Stimulated activated CD4-positive, alpha-beta T cell treated with anti-CD3 and anti-CD28 coated beads, Interleukin-15, amount 100 ng/mL, for 24 hours (primary cell): ENCODE measurements around the gene FARS2.
"Not testable (repeated sequence)": the region's sequence is repeated elsewhere in the genome, so short reads cannot be mapped to it uniquely, and the experiment has no call there.

Experiments used
- DNase-seq: peaks from one replicate; pipeline ENCODE4 v3.0.0-alpha.2; 2020

Gene FARS2

DNA sequence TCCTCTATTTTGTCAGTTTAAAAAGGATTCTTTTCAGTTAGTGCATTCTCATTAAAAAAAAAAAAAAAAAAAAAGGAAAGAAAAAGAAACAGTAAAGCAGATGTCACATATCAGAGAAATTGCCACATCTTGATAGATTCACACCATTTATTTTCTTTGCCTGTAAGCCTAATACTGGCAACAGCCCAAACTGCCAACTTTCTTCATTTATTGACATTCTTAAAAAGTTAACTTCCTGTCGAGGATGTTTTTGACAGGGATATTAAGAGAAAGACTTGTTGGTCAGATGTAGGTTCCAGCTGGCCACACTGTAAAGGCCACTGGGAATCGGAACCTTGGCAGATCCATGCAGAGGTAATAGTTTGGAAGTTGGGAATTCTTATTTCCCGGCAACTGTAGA, 412.8 kb downstream of the FARS2 start:
- no peak for DNase-seq

DNA sequence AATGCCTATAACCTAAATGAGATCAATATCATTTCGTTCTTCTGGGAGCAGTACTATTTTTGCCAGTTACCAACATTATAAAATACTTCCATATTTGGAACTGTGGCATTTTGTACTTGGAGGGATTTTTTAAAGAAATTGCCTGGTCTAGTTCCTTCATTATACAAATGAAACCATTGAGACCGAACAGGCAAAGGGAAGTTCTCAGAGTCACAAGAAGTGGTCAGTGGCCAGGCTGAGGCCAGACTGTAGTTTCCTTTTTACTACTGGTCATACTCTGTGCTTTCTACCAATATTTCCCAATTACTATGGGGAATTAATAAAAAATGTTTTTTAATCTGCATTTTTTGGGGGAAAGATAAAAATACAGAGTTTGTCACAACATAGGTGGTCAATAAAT, 413.4 kb downstream of the FARS2 start:
- no peak for DNase-seq

DNA sequence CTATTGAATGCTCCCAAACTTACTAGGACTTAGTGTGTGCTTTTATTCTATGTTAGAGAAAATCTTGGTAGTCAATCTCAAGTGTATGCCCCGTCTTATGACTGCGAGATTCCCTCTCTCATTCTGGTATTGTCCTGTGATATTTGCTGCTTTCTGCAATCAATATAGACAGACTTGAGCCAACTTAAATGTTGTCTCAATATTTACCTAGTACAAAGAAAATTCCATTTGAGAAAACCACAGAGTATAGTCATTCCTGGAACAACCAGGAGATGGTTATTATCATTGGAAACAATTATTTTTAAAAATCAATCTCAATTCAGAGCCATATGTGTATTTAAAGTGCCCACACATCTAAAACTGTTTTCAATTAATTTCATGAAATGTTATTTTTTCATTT, 415.4 kb downstream of the FARS2 start:
- no peak for DNase-seq

DNA sequence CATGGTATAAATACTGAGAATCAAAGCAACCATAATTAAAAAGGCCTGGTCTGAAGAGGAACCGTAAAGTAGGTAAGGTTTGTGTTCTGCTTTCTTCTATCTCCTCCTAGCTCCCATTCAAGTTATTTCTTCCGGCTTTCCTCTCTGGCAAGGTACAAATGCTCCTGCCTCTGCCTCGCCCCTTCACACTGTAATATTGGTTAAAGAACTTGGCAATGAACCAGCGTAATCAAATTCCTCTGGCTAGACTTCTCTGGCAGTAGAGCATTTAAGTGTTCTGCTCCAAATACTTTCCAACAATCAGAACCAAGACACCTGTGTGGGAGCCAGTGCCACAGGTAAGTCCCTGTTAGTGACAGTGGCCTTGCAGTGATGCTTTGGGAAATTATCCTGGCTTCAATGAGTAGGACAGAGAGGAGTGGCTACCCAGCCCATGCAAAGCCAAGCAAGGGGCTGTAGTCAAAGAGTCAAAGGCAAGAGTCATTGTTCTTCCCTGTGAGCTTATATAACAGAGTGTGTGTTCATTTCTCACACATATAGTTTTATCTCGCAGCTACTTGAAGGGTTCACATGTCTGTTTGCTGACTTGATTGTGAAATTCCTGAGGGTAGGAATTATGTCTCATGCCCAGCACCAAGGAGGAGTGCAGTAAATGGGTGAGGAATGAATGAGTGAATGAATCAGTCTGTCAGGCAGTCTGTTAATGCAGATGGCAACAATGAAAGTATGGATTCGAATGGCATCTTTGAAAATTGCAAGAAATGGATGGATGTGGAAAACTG, 416.1 kb downstream of the FARS2 start:
- no peak for DNase-seq

DNA sequence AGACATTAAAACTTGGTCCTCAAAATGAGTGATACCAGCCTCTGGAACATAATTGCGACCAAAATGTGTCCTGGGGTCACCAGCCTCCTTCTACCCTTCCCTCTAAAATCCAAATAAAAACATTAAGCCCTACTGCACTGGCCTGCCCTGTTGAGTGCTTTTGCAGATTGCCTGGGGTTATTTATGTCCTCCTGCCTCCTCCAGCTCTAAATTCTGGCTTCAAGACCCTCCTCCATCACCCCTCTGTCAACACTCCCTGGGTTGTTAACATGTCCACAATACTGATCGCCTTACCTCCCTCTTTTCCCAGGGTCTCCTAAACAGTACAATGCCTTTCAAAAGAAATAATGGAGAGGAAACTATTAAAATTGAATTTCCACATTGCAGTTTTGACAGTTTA, 418.0 kb downstream of the FARS2 start:
- DNase-seq: no peak

DNA sequence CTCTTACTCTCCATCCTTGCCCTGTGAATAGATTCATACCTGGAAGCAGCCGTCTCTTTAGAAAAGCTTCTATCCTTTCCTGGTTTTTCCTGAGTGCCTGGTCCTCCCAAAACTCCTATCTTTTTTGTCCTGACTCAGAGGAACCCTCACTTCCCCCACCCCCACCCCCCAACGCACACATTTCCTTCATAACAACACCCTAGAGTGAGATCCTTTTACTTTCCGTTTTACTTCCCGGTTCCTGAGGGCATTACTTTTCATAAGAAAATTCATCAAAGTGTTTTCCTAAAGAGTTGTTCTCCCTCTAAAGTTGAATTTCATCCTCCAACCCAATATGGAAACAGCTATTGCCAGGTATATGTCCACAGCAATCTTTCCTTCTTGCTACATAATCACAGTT, 418.4 kb downstream of the FARS2 start:
- no peak for DNase-seq

DNA sequence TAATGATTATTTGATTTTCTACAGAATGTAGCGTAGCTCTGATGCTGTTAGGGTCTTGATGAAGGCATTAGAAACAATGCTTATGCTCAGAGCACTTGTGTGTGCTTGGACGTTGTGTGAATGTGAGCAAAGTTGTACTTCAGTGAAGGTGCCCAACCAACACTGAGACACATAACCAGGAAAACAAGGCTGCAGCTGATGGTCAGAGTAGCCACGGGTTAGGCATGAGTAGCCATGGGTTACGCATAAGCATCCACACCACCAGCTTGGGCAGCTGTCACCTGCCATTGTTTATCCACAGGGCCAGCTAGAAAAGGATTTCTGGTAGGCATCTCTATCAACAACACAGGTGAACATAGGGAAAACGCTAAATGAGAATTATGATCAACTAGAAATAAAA, 418.8 kb downstream of the FARS2 start:
- DNase-seq: no peak

DNA sequence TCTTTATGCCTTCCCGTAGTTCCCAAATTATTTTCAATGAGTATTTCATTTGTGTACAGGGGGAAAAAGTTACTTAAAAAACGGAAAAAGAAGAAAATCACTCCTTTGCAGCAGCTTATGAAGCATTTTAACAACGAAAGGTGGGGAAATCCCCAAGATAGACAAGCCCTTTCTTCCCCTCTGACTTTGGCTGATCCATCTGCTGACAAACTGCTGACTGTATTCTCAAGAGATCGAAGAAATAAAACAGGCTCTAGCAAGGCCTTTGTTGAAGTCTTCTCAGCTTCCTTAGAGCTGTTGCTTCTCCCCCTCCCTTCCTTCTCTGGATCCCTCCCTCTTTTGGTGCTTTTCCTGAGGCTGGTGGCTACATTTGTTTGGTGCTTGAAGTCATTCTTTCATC, 420.2 kb downstream of the FARS2 start:
- no peak for DNase-seq

DNA sequence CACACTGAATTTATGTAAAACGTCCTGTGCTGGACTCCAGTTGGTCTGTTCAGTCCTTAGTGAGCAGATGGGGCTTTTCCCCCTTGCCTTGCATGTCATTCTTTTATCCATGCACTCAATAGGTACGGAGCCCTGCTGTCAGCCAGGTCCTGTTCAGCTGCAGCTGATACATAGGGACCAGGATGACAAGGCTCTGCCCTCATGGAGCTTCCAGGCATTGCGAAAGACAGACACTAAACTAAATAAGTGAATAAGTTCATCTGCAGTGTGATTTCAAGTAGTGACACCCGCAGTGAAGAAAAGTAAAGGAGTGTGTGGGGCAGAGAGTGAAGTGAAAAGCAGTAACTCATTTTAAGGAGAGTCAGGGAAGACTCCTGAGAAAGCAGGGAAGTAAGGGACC, 421.2 kb downstream of the FARS2 start:
- DNase-seq: no peak

DNA sequence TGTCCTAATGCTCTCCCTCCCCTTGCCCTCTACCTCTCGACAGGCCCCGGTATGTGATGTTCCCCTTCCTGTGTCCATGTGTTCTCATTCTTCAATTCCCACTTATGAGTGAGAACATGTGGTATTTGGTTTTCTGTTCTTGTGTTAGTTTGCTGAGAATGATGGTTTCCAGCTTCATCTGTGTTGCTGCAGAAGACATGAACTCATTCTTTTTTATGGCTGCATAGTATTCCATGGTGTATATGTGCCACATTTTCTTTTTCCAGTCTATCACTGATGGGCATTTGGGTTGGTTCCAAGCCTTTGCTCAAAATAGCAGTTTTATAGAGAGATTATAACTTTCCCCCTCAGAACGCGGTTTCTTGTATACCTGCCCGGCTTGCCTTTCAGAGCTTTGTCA, 422.4 kb downstream of the FARS2 start:
- not testable (repeated sequence) for DNase-seq

DNA sequence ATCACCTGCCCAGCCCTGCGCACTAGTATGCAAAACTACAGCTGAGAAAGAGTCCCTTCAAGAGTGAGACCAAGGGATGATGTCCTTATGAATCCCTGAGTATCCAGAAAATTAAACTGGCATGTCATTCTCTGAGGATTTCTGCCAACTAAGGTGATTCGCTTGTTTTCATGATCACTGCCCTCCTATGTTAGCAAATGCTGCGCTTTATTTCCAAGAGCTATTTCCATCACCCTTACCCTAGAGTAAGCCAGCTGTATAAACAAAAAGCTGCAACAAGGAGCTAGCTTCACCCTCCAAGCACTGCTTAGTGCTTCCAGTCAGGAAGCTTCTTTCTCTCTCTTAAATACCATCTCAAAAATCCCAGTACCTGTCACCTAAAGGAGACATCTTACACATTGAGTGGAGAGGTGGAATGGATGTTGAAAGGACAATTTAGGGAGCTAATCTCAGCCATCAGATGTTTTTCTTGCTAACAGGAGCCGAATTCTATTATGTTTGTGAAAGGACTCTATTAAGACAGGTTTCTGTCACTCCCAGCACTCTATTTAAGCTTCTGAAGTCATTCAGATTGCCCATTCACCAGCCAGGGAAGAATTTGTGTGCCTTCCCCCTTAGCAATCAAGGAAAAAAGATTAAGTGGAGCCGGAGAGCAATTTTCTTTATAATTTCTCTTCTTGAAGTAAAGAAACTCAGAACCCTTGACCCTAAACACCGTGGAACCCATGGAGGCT, 423.2 kb downstream of the FARS2 start:
- no peak for DNase-seq

DNA sequence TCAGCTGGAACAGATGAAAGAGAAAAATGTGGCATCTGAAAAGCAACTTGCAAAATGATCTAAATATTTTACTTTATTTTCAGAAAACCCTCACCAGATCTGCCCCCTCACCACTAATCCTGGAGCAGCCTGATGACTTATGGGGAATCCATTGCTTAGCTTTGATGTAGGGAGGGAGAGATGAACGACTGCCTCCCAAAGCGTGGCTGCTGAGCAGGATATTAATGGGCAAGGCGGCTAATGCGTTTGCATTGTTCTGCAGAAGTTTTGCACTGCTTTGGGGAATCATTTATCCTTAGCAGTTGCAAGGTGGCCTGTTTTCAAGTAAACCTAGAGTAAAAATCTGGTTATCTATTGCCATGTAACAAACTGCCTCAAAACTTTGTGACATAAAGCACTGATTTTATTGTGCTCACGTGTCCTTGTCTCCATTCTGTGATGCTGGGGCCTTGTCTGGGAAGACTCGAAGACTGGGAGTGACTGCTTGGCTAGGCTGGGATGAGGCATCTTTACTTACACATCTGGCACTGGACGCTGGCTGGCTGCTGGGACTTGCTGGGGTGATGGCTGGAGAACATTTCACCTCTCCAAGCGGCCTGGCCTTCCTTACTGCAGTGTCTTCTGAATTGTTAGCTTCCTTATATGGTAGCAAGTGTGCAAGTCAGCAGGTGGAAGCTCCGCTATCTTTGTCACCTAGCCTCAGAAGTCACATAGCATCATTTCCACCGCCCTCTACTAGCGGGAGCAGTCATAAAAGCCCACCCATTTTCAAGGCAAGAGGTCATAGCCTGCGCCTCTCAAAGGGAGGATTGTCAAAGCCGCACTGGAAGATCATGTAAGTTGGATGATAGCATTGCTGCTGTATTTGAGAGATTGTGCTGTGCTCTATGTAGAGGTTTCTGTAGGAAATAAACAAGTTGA, 432.2 kb downstream of the FARS2 start:
- DNase-seq: no peak

DNA sequence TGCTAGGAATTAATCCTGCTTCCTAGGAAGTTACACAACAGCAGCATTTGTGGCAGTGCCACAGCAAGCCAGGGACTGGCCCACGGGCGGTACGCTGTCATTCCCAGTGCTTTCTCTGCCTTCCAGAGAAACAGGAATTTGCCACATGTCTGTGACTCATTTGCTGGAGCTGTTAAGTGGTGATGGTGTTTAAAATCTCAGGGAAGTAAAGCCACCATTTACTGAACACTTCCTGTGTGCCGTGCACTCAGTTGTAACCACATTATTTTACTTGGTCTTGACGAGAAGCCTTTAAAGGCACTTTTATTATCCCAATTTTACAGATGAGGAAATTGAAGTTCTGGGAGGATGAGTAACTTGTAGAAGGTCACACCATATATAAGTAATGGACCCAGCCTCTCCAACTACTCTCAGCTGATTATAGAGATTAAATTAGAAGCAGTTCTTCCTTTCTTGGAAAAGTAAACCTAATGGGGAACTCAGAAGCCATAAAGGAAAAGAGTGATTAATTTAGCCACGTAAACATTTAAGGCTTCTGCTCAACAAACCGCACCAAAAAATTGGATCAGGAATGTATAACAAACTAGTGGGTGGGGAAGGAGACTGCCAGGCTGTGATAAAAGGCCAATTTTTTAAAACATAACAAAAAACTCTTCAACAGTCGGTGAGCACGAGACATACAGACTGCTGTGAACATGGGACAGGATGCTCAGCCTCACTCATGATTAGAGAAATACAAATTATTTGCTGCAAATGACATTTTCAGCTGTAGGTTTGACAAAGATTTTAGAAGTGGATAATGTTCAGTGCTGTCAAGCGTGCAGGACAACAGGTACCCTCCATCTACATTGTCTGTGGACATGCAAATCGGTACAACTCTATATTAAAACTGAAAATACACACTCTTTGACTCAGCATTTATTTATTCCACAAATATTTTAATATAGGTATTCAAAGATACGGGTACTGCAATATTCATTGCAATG, 434.2 kb downstream of the FARS2 start:
- no peak for DNase-seq

DNA sequence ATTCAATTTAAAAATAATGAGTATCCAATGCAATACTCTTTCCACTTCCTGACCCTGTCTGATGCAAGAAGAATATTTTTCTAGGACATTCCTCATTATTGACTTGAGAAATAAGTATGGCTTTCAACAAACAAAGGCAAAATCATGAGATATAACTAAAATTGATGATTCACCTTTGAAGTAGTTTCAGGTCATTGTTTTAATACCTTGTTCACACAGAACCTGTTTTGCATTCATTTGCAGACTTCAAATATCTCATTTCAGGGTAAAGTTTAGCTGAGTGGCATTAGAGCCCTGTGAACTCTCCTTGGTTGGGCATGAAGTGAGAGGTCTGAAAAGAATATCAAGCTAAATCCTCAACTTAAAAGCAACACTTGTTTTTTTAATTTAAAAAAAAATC, 436.2 kb downstream of the FARS2 start:
- DNase-seq: no peak

DNA sequence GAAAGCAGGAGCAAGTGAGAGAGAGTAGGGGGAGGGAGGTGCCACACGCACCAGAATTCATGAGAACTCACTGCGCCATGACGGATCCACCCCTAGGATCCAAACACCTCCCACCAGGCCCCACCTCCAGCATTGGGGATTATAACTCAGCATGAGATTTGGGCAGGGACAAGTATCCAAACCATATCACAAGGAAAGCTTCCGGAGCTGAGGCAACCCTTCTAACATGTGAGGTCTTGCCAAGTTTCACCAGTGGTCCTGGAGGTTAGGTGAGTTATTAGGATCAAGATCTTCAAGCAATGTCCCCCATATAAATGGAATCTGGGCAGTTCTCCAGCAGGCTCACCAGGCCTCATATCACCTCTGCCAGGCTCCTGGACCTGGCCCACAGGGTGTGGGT, 437.0 kb downstream of the FARS2 start:
- DNase-seq: no peak

DNA sequence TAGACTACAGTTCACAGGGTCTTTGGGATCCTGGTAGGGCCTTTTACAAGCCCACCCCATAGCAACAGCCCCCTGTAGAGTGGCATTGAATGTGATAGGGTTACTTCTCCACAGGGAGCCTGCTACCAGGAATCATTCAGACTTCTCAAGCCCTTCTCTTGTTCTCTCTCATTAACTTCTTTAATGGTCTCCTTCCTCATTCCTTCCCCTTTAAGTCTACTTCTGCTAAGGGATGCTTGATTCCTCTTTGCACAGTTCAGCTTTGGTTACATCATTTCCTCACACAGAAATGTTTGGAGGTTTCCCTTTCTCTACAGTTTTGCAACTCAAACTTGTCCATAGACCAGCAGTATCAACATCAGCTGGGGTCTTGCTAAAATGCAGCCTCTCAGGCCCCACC, 437.8 kb downstream of the FARS2 start:
- DNase-seq: not testable (repeated sequence)

DNA sequence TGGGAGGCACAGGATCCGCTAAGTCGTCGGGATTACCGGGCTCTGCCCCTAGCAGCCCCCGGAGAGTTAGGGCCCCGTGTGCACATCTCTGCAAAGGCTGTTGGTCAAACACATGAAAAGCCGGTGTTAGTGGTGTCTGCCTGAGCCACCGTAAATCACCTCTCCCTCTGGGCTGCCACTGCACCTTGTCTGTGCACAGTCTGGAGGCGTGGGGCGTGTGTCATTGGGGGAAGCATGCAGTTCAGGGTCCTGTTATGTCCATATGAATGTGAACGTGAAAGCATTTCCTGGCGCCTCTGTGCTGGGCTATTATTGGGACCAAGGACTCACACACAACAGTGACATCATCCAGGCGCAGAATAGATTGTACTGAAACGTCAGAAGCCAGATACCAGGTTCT, 439.9 kb downstream of the FARS2 start:
- no peak for DNase-seq

DNA sequence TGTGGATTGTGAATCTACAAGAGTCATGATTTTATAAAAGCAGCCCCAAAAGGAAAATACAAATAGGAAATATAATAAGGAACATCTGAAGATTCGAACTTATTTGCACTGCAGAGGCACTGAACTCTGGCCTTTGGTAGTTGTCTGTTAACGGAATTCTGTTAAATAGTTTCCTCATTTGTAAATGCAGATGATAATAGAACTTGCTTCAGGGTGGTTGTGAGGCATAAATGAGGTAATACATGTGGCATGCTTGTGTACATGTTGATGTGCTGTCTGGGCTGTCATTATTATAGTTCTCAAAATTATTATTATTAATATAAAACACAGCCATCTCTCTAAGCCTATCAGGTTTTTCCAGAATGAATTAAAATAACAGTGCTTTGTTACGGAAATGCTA, 443.4 kb downstream of the FARS2 start:
- DNase-seq: no peak

DNA sequence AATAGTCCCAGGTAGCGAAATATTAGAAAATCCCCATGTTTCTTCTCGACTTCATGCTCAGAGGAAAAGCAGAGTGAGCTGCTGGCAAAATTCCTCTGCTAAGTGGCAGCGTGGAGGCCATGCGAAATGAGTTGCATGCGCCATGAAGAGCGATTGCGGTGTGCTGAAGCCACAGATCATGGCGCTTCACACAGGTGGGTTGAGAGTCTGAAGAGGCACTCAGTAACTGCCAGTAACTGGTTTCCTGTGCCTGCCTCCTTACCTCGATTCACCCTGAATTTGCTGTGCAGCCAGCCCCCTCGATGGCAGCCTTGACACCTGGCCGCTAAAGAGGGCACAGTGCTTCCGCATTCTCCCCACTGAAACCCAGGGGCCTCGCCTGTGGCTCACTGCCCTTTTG, 443.9 kb downstream of the FARS2 start:
- no peak for DNase-seq

DNA sequence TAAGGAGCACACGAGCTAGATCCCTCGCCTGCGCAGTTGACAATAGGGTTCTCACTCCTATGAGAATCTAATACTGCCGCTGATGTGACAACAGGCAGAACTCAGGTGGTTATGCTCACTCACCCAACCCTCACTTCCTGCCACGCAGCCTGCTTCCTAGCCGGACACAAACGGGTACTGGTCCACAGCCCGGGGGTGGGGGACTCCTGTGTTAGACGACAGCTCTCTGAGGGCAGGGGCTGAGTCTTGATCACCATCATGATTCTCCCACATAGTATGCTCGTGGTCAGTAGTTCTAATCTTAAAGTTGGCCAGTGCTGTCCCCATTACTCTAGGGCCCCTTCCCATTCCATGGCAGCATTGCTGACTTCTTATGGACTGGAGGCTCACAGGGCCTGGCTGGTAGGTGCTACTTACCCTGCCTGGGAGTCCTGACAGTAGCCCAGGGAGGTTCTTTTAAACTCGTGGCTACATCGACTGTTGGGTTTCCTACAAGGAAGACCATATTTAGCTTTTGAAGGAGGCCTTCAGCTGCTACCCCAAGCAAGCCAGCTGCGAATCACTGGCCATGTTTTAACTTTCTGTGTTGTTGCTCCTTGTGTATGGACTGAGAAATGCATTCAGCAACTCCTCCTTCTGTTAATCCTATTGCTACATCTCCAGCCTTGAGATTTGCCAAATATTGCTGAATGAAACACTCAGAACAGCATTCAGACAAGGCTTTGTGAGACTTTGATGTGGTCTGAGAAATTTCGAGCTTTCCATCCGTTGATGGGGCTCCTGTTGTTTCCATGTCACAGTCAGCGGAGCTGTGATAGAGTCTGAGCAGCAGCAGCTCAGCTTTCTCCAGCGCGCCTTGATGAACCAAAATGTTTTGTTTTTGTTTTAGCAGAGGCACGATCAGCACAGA, 445.1 kb downstream of the FARS2 start:
- peak; percentile 24 for DNase-seq
